ENCODE data around the gene ATG3. TPM values are rescaled to one million over a fixed set of nuclear protein-coding genes. Genes with fewer than 3 reads are reported as not detected.
"Not testable (repeated sequence)": the region's sequence is repeated elsewhere in the genome, so short reads cannot be mapped to it uniquely, and the experiment has no call there.

Gene ATG3
- total RNA-seq, 4 donors from 2014 or later: 52.0 to 86.3 (median 56.4) TPM

DNA sequence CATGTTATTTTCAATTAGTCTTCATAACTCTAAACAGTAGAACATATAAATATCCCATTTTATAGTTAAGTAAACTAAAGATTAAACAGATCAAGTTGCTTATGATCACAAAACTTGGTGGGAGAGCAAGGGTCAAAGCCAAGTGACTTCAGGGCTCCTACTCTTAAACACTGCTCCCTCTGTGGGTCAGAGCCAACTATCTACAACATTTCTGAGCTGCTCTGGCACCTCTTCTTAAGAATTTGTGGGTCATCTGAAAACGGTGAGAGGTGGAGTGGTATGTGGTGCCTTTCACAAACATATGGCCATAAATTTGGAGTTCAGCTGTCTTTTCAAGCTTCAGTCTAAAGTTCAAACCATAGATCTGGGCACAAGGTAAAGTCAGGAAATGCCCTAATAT, 10.9 kb downstream of the ATG3 start:
- DNase-seq: no peak
- H3K4me3 ChIP-seq: no peak overlapping the region
- no peak for TF ChIP-seq POLR2A (IDR thresholded peaks at IDR 0.05)
- TF ChIP-seq, protein P1, sequence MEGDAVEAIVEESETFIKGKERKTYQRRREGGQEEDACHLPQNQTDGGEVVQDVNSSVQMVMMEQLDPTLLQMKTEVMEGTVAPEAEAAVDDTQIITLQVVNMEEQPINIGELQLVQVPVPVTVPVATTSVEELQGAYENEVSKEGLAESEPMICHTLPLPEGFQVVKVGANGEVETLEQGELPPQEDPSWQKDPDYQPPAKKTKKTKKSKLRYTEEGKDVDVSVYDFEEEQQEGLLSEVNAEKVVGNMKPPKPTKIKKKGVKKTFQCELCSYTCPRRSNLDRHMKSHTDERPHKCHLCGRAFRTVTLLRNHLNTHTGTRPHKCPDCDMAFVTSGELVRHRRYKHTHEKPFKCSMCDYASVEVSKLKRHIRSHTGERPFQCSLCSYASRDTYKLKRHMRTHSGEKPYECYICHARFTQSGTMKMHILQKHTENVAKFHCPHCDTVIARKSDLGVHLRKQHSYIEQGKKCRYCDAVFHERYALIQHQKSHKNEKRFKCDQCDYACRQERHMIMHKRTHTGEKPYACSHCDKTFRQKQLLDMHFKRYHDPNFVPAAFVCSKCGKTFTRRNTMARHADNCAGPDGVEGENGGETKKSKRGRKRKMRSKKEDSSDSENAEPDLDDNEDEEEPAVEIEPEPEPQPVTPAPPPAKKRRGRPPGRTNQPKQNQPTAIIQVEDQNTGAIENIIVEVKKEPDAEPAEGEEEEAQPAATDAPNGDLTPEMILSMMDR (IDR thresholded peaks at IDR 0.05): peak in 1 of 6 experiments; percentile 4

DNA sequence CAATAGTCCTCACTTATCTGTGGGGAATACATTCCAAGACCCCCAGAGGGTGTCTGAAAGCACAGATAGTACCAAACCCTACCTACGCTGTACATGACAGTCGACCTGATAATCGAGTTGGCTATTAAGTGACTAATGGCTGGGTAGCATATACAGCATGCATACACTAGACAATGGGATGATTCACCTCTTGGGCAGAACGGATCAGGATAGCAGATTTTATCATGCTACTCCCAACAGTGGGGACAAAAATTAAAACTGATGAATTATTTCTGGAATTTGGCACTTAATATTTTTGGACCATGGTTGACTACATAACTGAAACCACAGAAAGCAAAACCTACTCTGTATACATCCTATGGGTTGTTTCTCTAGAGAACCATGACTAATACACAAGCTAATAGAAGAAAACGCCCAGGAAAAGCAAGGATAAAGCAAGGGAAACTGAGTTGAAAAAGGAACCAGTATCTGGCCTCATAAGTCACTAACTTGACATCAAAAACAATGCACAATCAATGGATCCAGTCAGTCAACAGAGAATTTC, 15.5 kb downstream of the ATG3 start:
- TF ChIP-seq, protein P1 (IDR thresholded peaks at IDR 0.05): no peak
- no peak for TF ChIP-seq POLR2A (IDR thresholded peaks at IDR 0.05)
- no peaks in the 10 kb centered on the region for H3K9me3 ChIP-seq
- H3K4me1 ChIP-seq: no peaks in the 10 kb centered on the region
- H3K27ac ChIP-seq: no peak overlapping the region
- no peak overlapping the region for H3K4me3 ChIP-seq
- no peak for DNase-seq
- H3K27me3 ChIP-seq: no peaks in the 10 kb centered on the region
- peaks cover 0 to 60% (median 0%) of the 10 kb centered on the region in 3 donors for H3K36me3 ChIP-seq

More for the DNA sequence above, 10.9 kb downstream of the ATG3 start:
- peaks cover 0 to 11% (median 0%) of the 10 kb centered on the region in 4 donors for H3K4me1 ChIP-seq
- H3K27ac ChIP-seq: no peak overlapping the region
- peaks cover 0 to 32% (median 0%) of the 10 kb centered on the region in 3 donors for H3K36me3 ChIP-seq
- H3K9me3 ChIP-seq: no peaks in the 10 kb centered on the region
- no peaks in the 10 kb centered on the region for H3K27me3 ChIP-seq

DNA sequence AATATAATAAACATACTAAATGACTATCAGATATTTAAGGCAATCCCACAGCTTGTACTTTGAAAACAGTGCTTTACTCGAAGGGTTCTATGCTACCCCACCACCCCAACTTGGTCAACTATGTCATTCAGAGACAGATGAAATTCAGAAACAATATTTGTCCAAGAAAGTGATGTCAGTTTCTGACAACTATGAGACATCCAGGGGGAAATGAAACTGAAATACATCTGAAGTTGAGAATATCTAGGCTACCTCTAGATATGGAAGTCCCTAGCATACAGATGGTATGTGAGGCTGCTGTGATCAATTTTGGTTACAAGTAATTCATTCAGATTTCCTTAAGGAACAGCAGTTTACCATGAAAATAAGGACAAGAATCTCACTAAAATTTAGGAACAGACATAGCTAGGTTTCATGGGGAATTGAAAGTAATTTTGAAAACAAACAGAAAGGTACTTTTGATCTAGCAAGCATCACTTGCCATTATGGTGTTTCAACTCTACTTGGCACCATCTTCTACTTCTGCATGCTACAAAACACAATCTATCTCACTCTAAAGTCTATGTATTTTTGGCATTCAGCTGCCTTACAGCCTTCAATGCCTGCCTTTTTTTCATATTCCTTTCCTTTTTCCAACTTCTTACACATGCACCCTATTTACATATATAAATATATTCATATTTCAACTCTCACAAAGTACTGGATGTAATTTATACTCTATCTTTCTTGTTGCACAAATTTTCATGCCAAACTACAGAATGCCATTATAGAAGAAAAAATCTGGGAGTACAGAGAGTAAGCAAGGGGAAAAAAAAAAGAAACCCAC, 21.7 kb downstream of the ATG3 start:
- no peak overlapping the region for H3K4me3 ChIP-seq
- H3K36me3 ChIP-seq: peaks cover 0 to 65% (median 0%) of the 10 kb centered on the region in 3 donors
- no peaks in the 10 kb centered on the region for H3K4me1 ChIP-seq
- no peak for TF ChIP-seq POLR2A (IDR thresholded peaks at IDR 0.05)
- TF ChIP-seq, protein P1 (IDR thresholded peaks at IDR 0.05): no peak
- no peak overlapping the region for H3K27ac ChIP-seq
- no peaks in the 10 kb centered on the region for H3K27me3 ChIP-seq
- H3K9me3 ChIP-seq: no peaks in the 10 kb centered on the region
- no peak for DNase-seq

DNA sequence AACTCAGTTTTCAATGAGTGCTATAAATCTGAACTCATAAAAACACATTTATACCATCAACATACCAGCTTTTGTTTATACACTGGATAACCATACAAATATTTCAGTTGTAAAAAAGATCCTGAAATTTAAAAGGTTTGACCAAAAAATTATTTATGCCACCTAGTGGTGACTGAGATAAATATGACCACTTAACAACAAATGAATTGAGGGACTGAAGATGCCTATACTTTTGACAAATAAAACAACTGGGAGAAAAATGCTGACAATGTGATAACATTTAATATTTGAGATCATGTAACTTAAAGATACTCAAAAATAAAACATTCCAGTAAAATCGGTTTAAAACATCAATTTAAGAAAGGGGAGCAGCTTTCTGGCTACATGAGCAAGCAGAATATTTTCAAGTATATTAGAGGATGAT, 30.4 kb downstream of the ATG3 start:
- Histone ChIP-seq H3K4me1 (no peaks in the 10 kb centered on the region), H3K27ac (no peak overlapping the region), H3K36me3 (peaks cover 0 to 74% (median 0%) of the 10 kb centered on the region in 3 donors), H3K9me3 (no peaks in the 10 kb centered on the region), H3K4me3 (no peak overlapping the region), H3K27me3 (no peaks in the 10 kb centered on the region)
- no peak for DNase-seq
- no peak for TF ChIP-seq POLR2A (IDR thresholded peaks at IDR 0.05)
- TF ChIP-seq, protein P1 (IDR thresholded peaks at IDR 0.05): peak; percentile 26 to 71 (median 58)

DNA sequence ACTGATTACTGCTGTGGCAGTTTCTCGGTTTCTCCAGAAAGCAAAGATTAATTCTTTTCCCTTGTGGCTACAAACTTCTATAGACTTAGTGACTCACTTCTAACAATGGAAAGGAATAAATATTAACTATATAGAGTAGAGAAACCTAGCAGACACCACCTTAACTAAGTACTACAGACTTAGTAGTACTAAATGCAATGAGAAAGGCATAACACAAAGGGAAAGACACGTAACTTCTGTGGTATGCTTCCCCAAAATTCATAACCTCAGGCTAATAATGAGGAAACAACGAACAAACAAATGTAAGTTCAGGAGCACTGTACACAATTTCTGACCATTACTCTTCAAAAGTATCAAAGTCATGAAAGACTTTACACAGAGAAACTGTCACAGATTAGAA, 31.2 kb downstream of the ATG3 start:
- no peaks in the 10 kb centered on the region for H3K4me1 ChIP-seq
- H3K27ac ChIP-seq: no peak overlapping the region
- no peaks in the 10 kb centered on the region for H3K27me3 ChIP-seq
- no peaks in the 10 kb centered on the region for H3K9me3 ChIP-seq
- no peak overlapping the region for H3K4me3 ChIP-seq
- no peak for DNase-seq
- TF ChIP-seq, protein P1 (IDR thresholded peaks at IDR 0.05): no peak
- no peak for TF ChIP-seq POLR2A (IDR thresholded peaks at IDR 0.05)
- peaks cover 0 to 66% (median 0%) of the 10 kb centered on the region in 3 donors for H3K36me3 ChIP-seq

DNA sequence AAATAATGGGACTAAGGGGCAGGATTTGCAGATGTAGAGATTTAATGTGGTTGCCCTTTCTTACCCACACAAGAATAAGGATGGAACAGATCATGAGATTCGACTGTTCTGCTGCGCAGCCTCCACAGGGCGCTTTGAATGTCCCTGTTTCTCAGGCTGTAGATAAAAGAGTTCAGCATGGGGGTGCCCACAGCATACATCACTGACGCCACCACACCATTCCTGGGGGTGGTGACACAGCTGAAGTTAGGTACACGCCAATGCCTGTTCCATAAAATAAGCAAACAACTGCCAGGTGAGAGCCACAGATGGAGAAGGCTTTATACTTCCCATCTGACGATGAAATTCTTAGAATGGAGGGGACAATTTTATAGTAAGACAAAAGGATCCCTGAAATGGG, 37.6 kb downstream of the ATG3 start:
- H3K27ac ChIP-seq, H3K4me3 ChIP-seq, DNase-seq, H3K9me3 ChIP-seq, H3K27me3 ChIP-seq, H3K4me1 ChIP-seq: not testable (repeated sequence)
- H3K36me3 ChIP-seq: peaks cover 0 to 24% (median 0%) of the 10 kb centered on the region in 3 donors
